Lower leg skin (tissue), 4 donors: ENCODE measurements around the gene NUDT21. TPM values are rescaled to one million over a fixed set of nuclear protein-coding genes. Genes with fewer than 3 reads are reported as not detected.
A peak's percentile ranks its signal among the peaks of the same experiment; 100 is the strongest.
"Not testable (repeated sequence)": the region's sequence is repeated elsewhere in the genome, so short reads cannot be mapped to it uniquely, and the experiment has no call there.

Experiments
- DNase-seq, 2 donors: peaks; one replicate each; pipeline ENCODE4 v3.0.0-alpha.2; 2019; ENCODE audit warnings: low spot score in 2 of 2
- H3K4me3 ChIP-seq: fragments of 200-600 bp; sonication (generic); 2 replicates; pipeline ENCODE4 v1.5.1; 2017; ENCODE audit warnings: mild to moderate bottlenecking, low read depth; ENCODE audit not compliant: poor library complexity, severe bottlenecking
- CTCF ChIP-seq, 3 donors: fragments of 450-650 bp; IDR thresholded peaks; one replicate each; pipeline ENCODE4 v1.5.1; 2016; ENCODE audit warnings: antibody characterized with exemption in 3 of 3, mild to moderate bottlenecking in 3 of 3, moderate library complexity in 2 of 3
- POLR2A ChIP-seq, 2 donors: fragments of 450-650 bp; IDR thresholded peaks; one replicate each; pipeline ENCODE4 v1.6.1; 2016 to 2017; ENCODE audit warnings: antibody characterized with exemption in 2 of 2, mild to moderate bottlenecking in 1 of 2, moderate library complexity in 1 of 2
- WGBS, 2 donors: methylation state at CpG; one replicate each; pipeline ENCODE4 v1.1.5; 2018; 5-methylcytosine and 5-hydroxymethylcytosine counted together
- intact Hi-C: fragments of 100-400 bp; cut with DNase I; formaldehyde crosslinking; loops from one replicate; pipeline ENCODE4 v1.15.0; 2023; ENCODE audit warnings: low total_unique reads
- total RNA-seq, 4 donors: library from RNA; depleted of rRNA; stranded (reverse); fragments of >200 nt; gene quantifications; one replicate each; pipeline ENCODE4 v1.1.0, GENCODE V29; 2016

Gene NUDT21
- 10 to 100 TPM; 39.9 to 98.6 (median 46.1) TPM for total RNA-seq

- TF ChIP-seq CTCF (IDR thresholded peaks at IDR 0.05): no peak
- no peak for TF ChIP-seq POLR2A (IDR thresholded peaks at IDR 0.05)
- H3K4me3 ChIP-seq: peak within 1 kb of the TSS; percentile 93
- peak; percentile 96 to 99 for DNase-seq
- intact Hi-C loops: no loop called here
- WGBS, 2 donors: 0% methylated on average over 53 to 56 of the region's 56 CpGs
Measured at GRCh38 chr16:56450986-56451752, at the start of gene NUDT21, which contains the start of gene OGFOD1. Gene NUDT21, minus strand, starts transcription at chr16:56451332. Its CDS starts 130 bp downstream, at chr16:56451202. Gene OGFOD1, plus strand, starts transcription at chr16:56451554. Its CDS starts 59 bp downstream, at chr16:56451613.

- intact Hi-C loops: no loop called here
- WGBS, 2 donors: 78 to 81% methylated on average over 1 of the region's 1 CpG
- H3K4me3 ChIP-seq: no peak overlapping the region
- DNase-seq: no peak
- TF ChIP-seq POLR2A (IDR thresholded peaks at IDR 0.05) (no peak), CTCF (IDR thresholded peaks at IDR 0.05) (no peak)
Measured at GRCh38 chr16:56493815-56494214, 42.7 kb upstream of the NUDT21 start.

- H3K4me3 ChIP-seq: no peak overlapping the region
- TF ChIP-seq POLR2A (IDR thresholded peaks at IDR 0.05) (no peak), CTCF (IDR thresholded peaks at IDR 0.05) (no peak)
- 84 to 87% methylated on average over 2 of the region's 2 CpGs for WGBS, 2 donors
- intact Hi-C loops: no loop called here
- DNase-seq: no peak
Measured at GRCh38 chr16:56493126-56493525, 42.0 kb upstream of the NUDT21 start.

GRCh38 chr16:56491657-56492261, 40.6 kb upstream of the NUDT21 start:
- WGBS, 2 donors: 92 to 95% methylated on average over 4 of the region's 4 CpGs
- H3K4me3 ChIP-seq: no peak overlapping the region
- DNase-seq: no peak
- TF ChIP-seq CTCF (IDR thresholded peaks at IDR 0.05) (no peak), POLR2A (IDR thresholded peaks at IDR 0.05) (no peak)
- intact Hi-C loops: no loop called here

- 96 to 100% methylated on average over 1 of the region's 1 CpG for WGBS, 2 donors
- H3K4me3 ChIP-seq, DNase-seq, intact Hi-C loops: not testable (repeated sequence)
Measured at GRCh38 chr16:56488868-56489267, 37.7 kb upstream of the NUDT21 start.

- no peak overlapping the region for H3K4me3 ChIP-seq
- intact Hi-C loops: no loop called here
- WGBS, 2 donors: 67 to 69% methylated on average over 5 of the region's 5 CpGs
Measured at GRCh38 chr16:56488035-56488434, 36.9 kb upstream of the NUDT21 start.

More at GRCh38 chr16:56488035-56488434, 36.9 kb upstream of the NUDT21 start:
- DNase-seq: no peak
- TF ChIP-seq POLR2A (IDR thresholded peaks at IDR 0.05) (no peak), CTCF (IDR thresholded peaks at IDR 0.05) (no peak)
